ENCODE data around the gene WFIKKN2. TPM values are rescaled to one million over a fixed set of nuclear protein-coding genes. Genes with fewer than 3 reads are reported as not detected.

Gene WFIKKN2, protein sequence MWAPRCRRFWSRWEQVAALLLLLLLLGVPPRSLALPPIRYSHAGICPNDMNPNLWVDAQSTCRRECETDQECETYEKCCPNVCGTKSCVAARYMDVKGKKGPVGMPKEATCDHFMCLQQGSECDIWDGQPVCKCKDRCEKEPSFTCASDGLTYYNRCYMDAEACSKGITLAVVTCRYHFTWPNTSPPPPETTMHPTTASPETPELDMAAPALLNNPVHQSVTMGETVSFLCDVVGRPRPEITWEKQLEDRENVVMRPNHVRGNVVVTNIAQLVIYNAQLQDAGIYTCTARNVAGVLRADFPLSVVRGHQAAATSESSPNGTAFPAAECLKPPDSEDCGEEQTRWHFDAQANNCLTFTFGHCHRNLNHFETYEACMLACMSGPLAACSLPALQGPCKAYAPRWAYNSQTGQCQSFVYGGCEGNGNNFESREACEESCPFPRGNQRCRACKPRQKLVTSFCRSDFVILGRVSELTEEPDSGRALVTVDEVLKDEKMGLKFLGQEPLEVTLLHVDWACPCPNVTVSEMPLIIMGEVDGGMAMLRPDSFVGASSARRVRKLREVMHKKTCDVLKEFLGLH
- 0.03 TPM for polyA plus RNA-seq (2013, experiment 1 of 2)
- 0.01 TPM for polyA plus RNA-seq (2013, experiment 2 of 2)

DNA sequence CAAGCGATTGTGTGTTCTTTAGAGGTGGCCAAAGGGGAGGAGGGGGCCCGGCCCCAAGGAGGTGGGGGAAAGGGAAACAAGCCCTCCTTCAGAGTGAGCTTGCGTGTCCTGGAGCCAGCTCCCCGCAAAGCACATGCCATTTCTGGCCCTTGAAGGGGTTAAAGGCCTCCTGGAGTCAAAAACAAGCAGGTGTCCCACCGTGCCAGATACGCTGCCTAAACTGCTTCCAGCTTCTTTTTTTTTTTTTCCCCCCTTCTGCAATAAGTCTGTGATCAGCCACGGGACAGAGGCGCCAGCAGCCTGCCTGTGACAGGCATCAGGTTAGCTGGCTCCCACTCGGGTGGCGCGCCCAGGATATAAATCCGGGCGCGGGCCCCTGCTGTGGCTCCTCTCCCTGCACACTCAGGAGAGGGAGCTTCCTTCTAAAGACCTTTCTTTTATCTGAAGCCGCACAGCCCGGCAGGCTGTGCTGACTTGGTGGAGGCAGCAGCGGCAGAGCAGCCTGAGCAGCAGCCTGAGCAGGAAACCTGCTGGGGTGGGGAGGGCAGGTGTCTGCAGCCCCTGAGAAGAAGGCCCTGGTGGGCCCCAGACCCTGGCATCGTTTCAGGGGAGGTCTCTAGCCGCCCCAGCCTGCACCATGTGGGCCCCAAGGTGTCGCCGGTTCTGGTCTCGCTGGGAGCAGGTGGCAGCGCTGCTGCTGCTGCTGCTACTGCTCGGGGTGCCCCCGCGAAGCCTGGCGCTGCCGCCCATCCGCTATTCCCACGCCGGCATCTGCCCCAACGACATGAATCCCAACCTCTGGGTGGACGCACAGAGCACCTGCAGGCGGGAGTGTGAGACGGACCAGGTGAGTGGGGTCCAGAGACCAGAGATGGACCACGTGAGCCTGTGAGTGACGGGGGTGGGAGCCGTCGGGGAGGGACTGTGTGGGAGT is at the start of gene WFIKKN2:
TSS of gene WFIKKN2 (plus strand) at position 286 of the 934 bp plus-strand sequence. CDS start at position 638, 352 bp downstream.
- H2BK120ac ChIP-seq (ENCODE audit: low read depth, low read length) = peak within 1 kb of the TSS; percentile 6
- H2BK5ac ChIP-seq (ENCODE audit: low read length) = no peak within 1 kb of the TSS
- H3K27ac ChIP-seq (replicated peaks; ENCODE audit: low read length) = no peak within 1 kb of the TSS
- H2BK12ac ChIP-seq (ENCODE audit: low read length) = no peak within 1 kb of the TSS
- no peak within 1 kb of the TSS for H4K91ac ChIP-seq (ENCODE audit: low read depth, low read length, poor library complexity)
- H3K36me3 ChIP-seq (replicated peaks in 1 of 2; ENCODE audit: control insufficient read depth in 2 of 2, insufficient read depth in 2 of 2, low read length in 2 of 2) = no peaks in the 10 kb centered on the region
- H3K27me3 ChIP-seq (ENCODE audit: control insufficient read depth in 3 of 3, insufficient read depth in 3 of 3, low read depth in 1 of 3, low read length in 3 of 3) = peaks cover 0 to 70% (median 4%) of the 10 kb centered on the region in 3 experiments
- peak within 1 kb of the TSS; percentile 73 for H2AK5ac ChIP-seq (ENCODE audit: low read depth, low read length)
- peak within 1 kb of the TSS; percentile 53 for H3K9ac ChIP-seq (ENCODE audit: low read depth, low read length, poor library complexity)
- no peak within 1 kb of the TSS for H4K8ac ChIP-seq (ENCODE audit: low read depth, low read length)
- H3K4me2 ChIP-seq (ENCODE audit: insufficient read depth, low read length, poor library complexity, severe bottlenecking) = no peak within 1 kb of the TSS
- no peaks in the 10 kb centered on the region for H3K79me1 ChIP-seq (ENCODE audit: low read depth, low read length)
- peak within 1 kb of the TSS in 1 of 2 donors; percentile 3 for H3K4me3 ChIP-seq (ENCODE audit: low read length in 2 of 2)
- no CpG with 5 or more reads among the region's 39 CpGs for WGBS, 2 donors (ENCODE audit: extremely low coverage in 2 of 2, insufficient read length in 2 of 2, insufficient replicate concordance in 1 of 2)
- H3K23ac ChIP-seq (ENCODE audit: low read depth, low read length, poor library complexity) = peak within 1 kb of the TSS; percentile 22
- no peaks in the 10 kb centered on the region for H3K9me3 ChIP-seq (replicated peaks in 1 of 2; ENCODE audit: control insufficient read depth in 2 of 2, insufficient read depth in 1 of 2, low read depth in 1 of 2, low read length in 2 of 2)
- H3K18ac ChIP-seq (ENCODE audit: low read length) = peak within 1 kb of the TSS; percentile 87
- H3K4ac ChIP-seq (ENCODE audit: low read length) = no peak within 1 kb of the TSS
- peak within 1 kb of the TSS; percentile 73 for H2AFZ ChIP-seq (ENCODE audit: low read length)
- no peak within 1 kb of the TSS for H3K14ac ChIP-seq (ENCODE audit: low read length)
- DNase-seq (ENCODE audit: low spot score) = no peak
- peak within 1 kb of the TSS; percentile 84 for H2BK15ac ChIP-seq (ENCODE audit: low read length)
- H3K4me1 ChIP-seq (ENCODE audit: control insufficient read depth in 2 of 2, insufficient read depth in 1 of 2, low read depth in 1 of 2, low read length in 2 of 2) = peaks cover 31 to 33% of the 10 kb centered on the region in 2 donors

DNA sequence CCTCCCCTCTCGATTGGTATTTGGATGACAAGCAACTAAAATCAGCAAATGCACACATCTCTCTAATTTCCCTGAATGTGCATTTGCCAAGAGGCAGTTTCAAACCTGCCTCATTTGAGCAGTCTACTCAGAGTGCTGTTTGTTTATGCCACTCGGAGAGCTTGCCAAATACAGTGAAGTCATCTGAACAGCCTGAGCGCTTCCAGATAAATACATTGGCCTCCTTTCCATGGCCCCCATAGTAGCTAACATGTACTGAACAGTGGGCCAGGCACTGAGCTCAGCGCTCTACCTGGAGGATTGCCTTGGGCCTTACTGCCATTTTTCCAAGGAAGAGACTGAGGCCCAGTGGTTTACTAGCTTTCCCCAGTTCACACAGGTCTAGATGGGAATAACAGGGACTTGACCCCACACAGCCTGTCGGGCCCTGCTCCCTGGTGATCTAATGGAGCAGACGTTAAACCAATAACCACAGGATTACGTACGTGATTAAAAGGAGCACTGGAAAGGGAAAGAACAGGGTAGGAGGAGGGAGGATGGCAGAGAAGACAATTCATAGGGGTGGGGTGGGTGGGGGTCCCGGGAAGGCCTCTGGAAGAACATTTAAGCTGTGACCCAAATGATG is 49.3 kb upstream of the WFIKKN2 start:
- H3K4ac ChIP-seq (ENCODE audit: low read length) = no peak overlapping the region
- no peak overlapping the region for H3K4me2 ChIP-seq (ENCODE audit: insufficient read depth, low read length, poor library complexity, severe bottlenecking)
- H2BK15ac ChIP-seq (ENCODE audit: low read length) = no peak overlapping the region
- peaks cover 8 to 10% of the 10 kb centered on the region in 2 donors for H3K4me1 ChIP-seq (ENCODE audit: control insufficient read depth in 2 of 2, insufficient read depth in 1 of 2, low read depth in 1 of 2, low read length in 2 of 2)
- H2BK12ac ChIP-seq (ENCODE audit: low read length) = no peak overlapping the region
- no peaks in the 10 kb centered on the region for H3K79me1 ChIP-seq (ENCODE audit: low read depth, low read length)
- no peak overlapping the region for H2BK120ac ChIP-seq (ENCODE audit: low read depth, low read length)
- peak overlapping the region; percentile 11 for H2AFZ ChIP-seq (ENCODE audit: low read length)
- no peak overlapping the region for H4K8ac ChIP-seq (ENCODE audit: low read depth, low read length)
- H2AK5ac ChIP-seq (ENCODE audit: low read depth, low read length) = no peak overlapping the region
- H3K27ac ChIP-seq (replicated peaks; ENCODE audit: low read length) = no peak overlapping the region
- H3K23ac ChIP-seq (ENCODE audit: low read depth, low read length, poor library complexity) = no peak overlapping the region
- no peak overlapping the region for H4K91ac ChIP-seq (ENCODE audit: low read depth, low read length, poor library complexity)
- no peak overlapping the region for H2BK5ac ChIP-seq (ENCODE audit: low read length)
- no peaks in the 10 kb centered on the region for H3K27me3 ChIP-seq (ENCODE audit: control insufficient read depth in 3 of 3, insufficient read depth in 3 of 3, low read depth in 1 of 3, low read length in 3 of 3)
- no peak overlapping the region for H3K9ac ChIP-seq (ENCODE audit: low read depth, low read length, poor library complexity)
- H3K18ac ChIP-seq (ENCODE audit: low read length) = peak overlapping the region; percentile 39
- H3K9me3 ChIP-seq (replicated peaks in 1 of 2; ENCODE audit: control insufficient read depth in 2 of 2, insufficient read depth in 1 of 2, low read depth in 1 of 2, low read length in 2 of 2) = no peaks in the 10 kb centered on the region
- no peak for DNase-seq (ENCODE audit: low spot score)
- WGBS, 2 donors (ENCODE audit: extremely low coverage in 2 of 2, insufficient read length in 2 of 2, insufficient replicate concordance in 1 of 2) = no CpG with 5 or more reads among the region's 9 CpGs
- no peak overlapping the region for H3K14ac ChIP-seq (ENCODE audit: low read length)
- no peaks in the 10 kb centered on the region for H3K36me3 ChIP-seq (replicated peaks in 1 of 2; ENCODE audit: control insufficient read depth in 2 of 2, insufficient read depth in 2 of 2, low read length in 2 of 2)
- H3K4me3 ChIP-seq (ENCODE audit: low read length in 2 of 2) = no peak overlapping the region

DNA sequence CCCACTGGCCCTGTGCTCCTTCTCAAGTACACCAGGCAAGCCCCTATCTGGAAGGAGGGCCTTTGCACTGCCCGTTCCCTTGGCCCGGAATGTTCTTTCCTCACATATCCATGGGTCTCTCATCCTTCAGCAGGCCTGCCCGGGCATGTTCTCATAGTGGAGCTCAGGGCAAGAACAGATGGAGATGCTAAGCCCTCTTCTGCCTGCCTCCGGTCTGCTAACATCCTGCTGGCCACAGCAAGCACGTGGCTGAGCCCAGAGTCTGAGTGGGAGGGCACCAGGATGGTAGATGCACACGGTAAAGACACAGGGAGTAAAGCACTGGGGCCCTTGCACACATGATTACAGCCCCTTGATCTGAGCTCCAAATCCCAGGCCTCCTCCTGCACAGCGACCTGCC is 48.3 kb upstream of the WFIKKN2 start:
- DNase-seq (ENCODE audit: low spot score) = no peak

More for the DNA sequence above, 48.3 kb upstream of the WFIKKN2 start:
- H3K23ac ChIP-seq (ENCODE audit: low read depth, low read length, poor library complexity) = no peak overlapping the region
- peaks cover 8 to 10% of the 10 kb centered on the region in 2 donors for H3K4me1 ChIP-seq (ENCODE audit: control insufficient read depth in 2 of 2, insufficient read depth in 1 of 2, low read depth in 1 of 2, low read length in 2 of 2)
- no peak overlapping the region for H3K9ac ChIP-seq (ENCODE audit: low read depth, low read length, poor library complexity)
- H4K8ac ChIP-seq (ENCODE audit: low read depth, low read length) = peak overlapping the region; percentile 94
- peak overlapping the region; percentile 69 for H4K91ac ChIP-seq (ENCODE audit: low read depth, low read length, poor library complexity)
- no peak overlapping the region for H3K14ac ChIP-seq (ENCODE audit: low read length)
- no peak overlapping the region for H3K27ac ChIP-seq (replicated peaks; ENCODE audit: low read length)
- peak overlapping the region; percentile 13 for H3K4ac ChIP-seq (ENCODE audit: low read length)
- no peaks in the 10 kb centered on the region for H3K9me3 ChIP-seq (replicated peaks in 1 of 2; ENCODE audit: control insufficient read depth in 2 of 2, insufficient read depth in 1 of 2, low read depth in 1 of 2, low read length in 2 of 2)
- no peaks in the 10 kb centered on the region for H3K36me3 ChIP-seq (replicated peaks in 1 of 2; ENCODE audit: control insufficient read depth in 2 of 2, insufficient read depth in 2 of 2, low read length in 2 of 2)
- no peaks in the 10 kb centered on the region for H3K27me3 ChIP-seq (ENCODE audit: control insufficient read depth in 3 of 3, insufficient read depth in 3 of 3, low read depth in 1 of 3, low read length in 3 of 3)
- H2BK12ac ChIP-seq (ENCODE audit: low read length) = peak overlapping the region; percentile 1
- H2AFZ ChIP-seq (ENCODE audit: low read length) = peak overlapping the region; percentile 50
- WGBS, 2 donors (ENCODE audit: extremely low coverage in 2 of 2, insufficient read length in 2 of 2, insufficient replicate concordance in 1 of 2) = no CpG with 5 or more reads among the region's 7 CpGs
- no peaks in the 10 kb centered on the region for H3K79me1 ChIP-seq (ENCODE audit: low read depth, low read length)
- peak overlapping the region; percentile 39 for H3K18ac ChIP-seq (ENCODE audit: low read length)
- no peak overlapping the region for H3K4me3 ChIP-seq (ENCODE audit: low read length in 2 of 2)
- H2BK120ac ChIP-seq (ENCODE audit: low read depth, low read length) = no peak overlapping the region
- no peak overlapping the region for H2BK5ac ChIP-seq (ENCODE audit: low read length)
- H2BK15ac ChIP-seq (ENCODE audit: low read length) = no peak overlapping the region
- H2AK5ac ChIP-seq (ENCODE audit: low read depth, low read length) = no peak overlapping the region
- H3K4me2 ChIP-seq (ENCODE audit: insufficient read depth, low read length, poor library complexity, severe bottlenecking) = no peak overlapping the region

Measured in neuronal stem cell (in vitro differentiated cells).